ENCODE results near the gene LLGL1. TPM values are rescaled to one million over a fixed set of nuclear protein-coding genes. Genes with fewer than 3 reads are reported as not detected.

The LLGL1 gene
- total RNA-seq, 1 experiment from 2014 or later = 30.2 TPM

- Histone ChIP-seq H3K9me3 (ENCODE audit: low read depth, low read length, poor library complexity, severe bottlenecking) (no peaks in the 10 kb centered on the region), H3K4me3 (ENCODE audit: low read depth, low read length, poor library complexity, severe bottlenecking) (no peak overlapping the region), H3K36me3 (ENCODE audit: insufficient read depth, low read length, poor library complexity, severe bottlenecking) (peaks cover 12% of the 10 kb centered on the region), H3K27ac (ENCODE audit: low read depth, low read length, poor library complexity, severe bottlenecking) (no peak overlapping the region), H3K4me1 (ENCODE audit: insufficient read depth, low read length, poor library complexity, severe bottlenecking) (no peaks in the 10 kb centered on the region), H3K27me3 (replicated peaks; ENCODE audit: insufficient read depth, low read depth, low read length, poor library complexity) (no peaks in the 10 kb centered on the region)
- no TSS peak for BruUV-seq (replicated peaks)
- no peak for DNase-seq (ENCODE audit: low spot score)
- intact Hi-C loops (cut with micrococcal nuclease; ENCODE audit: unreplicated experiment) = no loop called here
- POLR2A ChIA-PET (ENCODE audit: low non-redundant PET) = no interaction called here
- CTCF ChIA-PET = no interaction called here
- TF ChIP-seq EZH2 (IDR thresholded peaks at IDR 0.05; ENCODE audit: borderline replicate concordance, low read depth, low read length, poor library complexity, severe bottlenecking) (no peak), CTCF (conservative IDR thresholded peaks at IDR 0.05; ENCODE audit: low read depth, low read length) (no peak)
These were observed 8.5 kb downstream of the LLGL1 start for GRCh38 chr17:18233803-18234518.

GRCh38 chr17:18234853-18235380 is 9.5 kb downstream of the LLGL1 start:
- intact Hi-C loops (cut with micrococcal nuclease; ENCODE audit: unreplicated experiment) = no loop called here
- Histone ChIP-seq H3K9me3 (ENCODE audit: low read depth, low read length, poor library complexity, severe bottlenecking) (no peaks in the 10 kb centered on the region), H3K36me3 (ENCODE audit: insufficient read depth, low read length, poor library complexity, severe bottlenecking) (peaks cover 12% of the 10 kb centered on the region), H3K27me3 (replicated peaks; ENCODE audit: insufficient read depth, low read depth, low read length, poor library complexity) (no peaks in the 10 kb centered on the region), H3K4me3 (ENCODE audit: low read depth, low read length, poor library complexity, severe bottlenecking) (no peak overlapping the region), H3K4me1 (ENCODE audit: insufficient read depth, low read length, poor library complexity, severe bottlenecking) (no peaks in the 10 kb centered on the region), H3K27ac (ENCODE audit: low read depth, low read length, poor library complexity, severe bottlenecking) (no peak overlapping the region)
- no TSS peak for BruUV-seq (replicated peaks)
- ChIA-PET CTCF (no interaction called here), POLR2A (ENCODE audit: low non-redundant PET) (no interaction called here)
- no peak for DNase-seq (ENCODE audit: low spot score)
- TF ChIP-seq EZH2 (IDR thresholded peaks at IDR 0.05; ENCODE audit: borderline replicate concordance, low read depth, low read length, poor library complexity, severe bottlenecking) (no peak), CTCF (conservative IDR thresholded peaks at IDR 0.05; ENCODE audit: low read depth, low read length) (no peak)

GRCh38 chr17:18235743-18236256 is 10.4 kb downstream of the LLGL1 start:
- CTCF ChIA-PET = interaction anchor here (0.5 kb wide), 1 partner anchor 18 kb away, joined by 5 read pairs; no protein-coding TSS in a partner anchor
- Histone ChIP-seq H3K27me3 (replicated peaks; ENCODE audit: insufficient read depth, low read depth, low read length, poor library complexity) (no peaks in the 10 kb centered on the region), H3K36me3 (ENCODE audit: insufficient read depth, low read length, poor library complexity, severe bottlenecking) (peaks cover 12% of the 10 kb centered on the region), H3K9me3 (ENCODE audit: low read depth, low read length, poor library complexity, severe bottlenecking) (no peaks in the 10 kb centered on the region), H3K4me1 (ENCODE audit: insufficient read depth, low read length, poor library complexity, severe bottlenecking) (no peaks in the 10 kb centered on the region), H3K27ac (ENCODE audit: low read depth, low read length, poor library complexity, severe bottlenecking) (no peak overlapping the region), H3K4me3 (ENCODE audit: low read depth, low read length, poor library complexity, severe bottlenecking) (no peak overlapping the region)
- TF ChIP-seq CTCF (conservative IDR thresholded peaks at IDR 0.05; ENCODE audit: low read depth, low read length) (no peak), EZH2 (IDR thresholded peaks at IDR 0.05; ENCODE audit: borderline replicate concordance, low read depth, low read length, poor library complexity, severe bottlenecking) (no peak)
- BruUV-seq (replicated peaks) = no TSS peak
- POLR2A ChIA-PET (ENCODE audit: low non-redundant PET) = no interaction called here
- DNase-seq (ENCODE audit: low spot score) = no peak
- intact Hi-C loops (cut with micrococcal nuclease; ENCODE audit: unreplicated experiment) = no loop called here
